Transverse colon (tissue), 4 donors: Measurements from ENCODE around the gene HMMR. TPM values are rescaled to one million over a fixed set of nuclear protein-coding genes. Genes with fewer than 3 reads are reported as not detected.

Experiments
- DNase-seq: peaks from one replicate; pipeline ENCODE4 v3.0.0-alpha.2; 2019
- H3K27ac ChIP-seq, 4 donors: fragments of 200-600 bp; sonication (generic); 2 replicates each; pipeline ENCODE4 v1.5.1; 2016 to 2018; ENCODE audit warnings: inconsistent platforms in 4 of 4
- H3K27me3 ChIP-seq: fragments of 200-600 bp; sonication (generic); 2 replicates; pipeline ENCODE4 v1.5.1; 2017; ENCODE audit warnings: inconsistent platforms
- H3K36me3 ChIP-seq, 4 donors: fragments of 200-600 bp; sonication (generic); 2 replicates each; pipeline ENCODE4 v1.5.1; 2017 to 2019; ENCODE audit warnings: inconsistent platforms in 4 of 4
- H3K4me1 ChIP-seq, 4 donors: fragments of 200-600 bp; sonication (generic); 2 replicates each; pipeline ENCODE4 v1.5.1; 2017 to 2020; ENCODE audit warnings: inconsistent platforms in 4 of 4
- H3K4me3 ChIP-seq, 4 donors: fragments of 200-600 bp; sonication (generic); 1 replicate in 1 of 4; 2 replicates in 3 of 4; pipeline versions ENCODE4 v1.5.1 to v1.6.1; 2017 to 2019; ENCODE audit warnings: inconsistent platforms in 4 of 4
- H3K9me3 ChIP-seq, 2 donors: fragments of 200-600 bp; sonication (generic); 2 replicates each; pipeline ENCODE4 v1.5.1; 2017 to 2019; ENCODE audit warnings: inconsistent platforms in 2 of 2
- EP300 ChIP-seq: sonication (generic); formaldehyde crosslinking; IDR thresholded peaks from one replicate; pipeline ENCODE4 v1.6.1; 2017; ENCODE audit warnings: antibody characterized with exemption, low read depth
- POLR2A ChIP-seq: fragments of 450-650 bp; IDR thresholded peaks from one replicate; pipeline ENCODE4 v1.6.1; 2016; ENCODE audit warnings: antibody characterized with exemption, mild to moderate bottlenecking, moderate library complexity
- POLR2AphosphoS5 ChIP-seq, 3 donors: sonication (generic); formaldehyde crosslinking; IDR thresholded peaks; one replicate each; pipeline ENCODE4 v1.6.1; 2016; ENCODE audit warnings: antibody characterized with exemption in 3 of 3
- WGBS, 2 donors: methylation state at CpG; one replicate each; pipeline ENCODE4 v1.1.5; 2018; ENCODE audit warnings: low coverage in 1 of 2; 5-methylcytosine and 5-hydroxymethylcytosine counted together
- in situ Hi-C, 4 donors: fragments of 200-750 bp; cut with MboI; loops; one replicate each; pipeline versions ENCODE4 v1.15.0 to v1.15.1; 2017; ENCODE audit warnings: low sequenced_read_pairs in 3 of 4, low pct_ligation_motif_present in 1 of 4, low pct_unique_long_range_greater_than_20kb in 1 of 4
- intact Hi-C: fragments of 100-400 bp; cut with DNase I; formaldehyde crosslinking; loops from one replicate; pipeline ENCODE4 v1.15.1; 2023; ENCODE audit warnings: low total_unique reads
- total RNA-seq, 4 donors: library from RNA; depleted of rRNA; stranded (reverse); fragments of >200 nt; gene quantifications; one replicate each; pipeline ENCODE4 v1.1.0, GENCODE V29; 2016
- TF ChIP-seq, protein P1 (sequence below), 5 experiments: fragments of 200-600 bp in 3 of 5; fragments of 450-650 bp in 2 of 5; sonication (generic) in 3 of 5; IDR thresholded peaks; 1 replicate in 2 of 5; 2 replicates in 3 of 5; pipeline ENCODE4 v1.5.1; 2016 to 2017; ENCODE audit warnings: antibody characterized with exemption in 5 of 5, inconsistent platforms in 3 of 5, mild to moderate bottlenecking in 2 of 5, moderate library complexity in 1 of 5

The HMMR gene
- total RNA-seq, 4 donors from 2014 or later: 1.6 to 5.7 (median 1.9) TPM; not detected in 1

GRCh38 chr5:163496286-163496685 is 35.9 kb downstream of the HMMR start:
- no peak overlapping the region for H3K27ac ChIP-seq
- DNase-seq: no peak
- TF ChIP-seq, protein P1, sequence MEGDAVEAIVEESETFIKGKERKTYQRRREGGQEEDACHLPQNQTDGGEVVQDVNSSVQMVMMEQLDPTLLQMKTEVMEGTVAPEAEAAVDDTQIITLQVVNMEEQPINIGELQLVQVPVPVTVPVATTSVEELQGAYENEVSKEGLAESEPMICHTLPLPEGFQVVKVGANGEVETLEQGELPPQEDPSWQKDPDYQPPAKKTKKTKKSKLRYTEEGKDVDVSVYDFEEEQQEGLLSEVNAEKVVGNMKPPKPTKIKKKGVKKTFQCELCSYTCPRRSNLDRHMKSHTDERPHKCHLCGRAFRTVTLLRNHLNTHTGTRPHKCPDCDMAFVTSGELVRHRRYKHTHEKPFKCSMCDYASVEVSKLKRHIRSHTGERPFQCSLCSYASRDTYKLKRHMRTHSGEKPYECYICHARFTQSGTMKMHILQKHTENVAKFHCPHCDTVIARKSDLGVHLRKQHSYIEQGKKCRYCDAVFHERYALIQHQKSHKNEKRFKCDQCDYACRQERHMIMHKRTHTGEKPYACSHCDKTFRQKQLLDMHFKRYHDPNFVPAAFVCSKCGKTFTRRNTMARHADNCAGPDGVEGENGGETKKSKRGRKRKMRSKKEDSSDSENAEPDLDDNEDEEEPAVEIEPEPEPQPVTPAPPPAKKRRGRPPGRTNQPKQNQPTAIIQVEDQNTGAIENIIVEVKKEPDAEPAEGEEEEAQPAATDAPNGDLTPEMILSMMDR (IDR thresholded peaks at IDR 0.05): no peak
- TF ChIP-seq EP300: no peak
- no peak for TF ChIP-seq POLR2AphosphoS5 (IDR thresholded peaks at IDR 0.05)
- no peak for TF ChIP-seq POLR2A
- no peaks in the 10 kb centered on the region for H3K4me1 ChIP-seq
- H3K9me3 ChIP-seq: no peaks in the 10 kb centered on the region
- in situ Hi-C loops (no loop called here), intact Hi-C loops (no loop called here)
- WGBS, 2 donors: 92 to 96% methylated on average over 1 of the region's 1 CpG
- H3K36me3 ChIP-seq: no peaks in the 10 kb centered on the region
- H3K27me3 ChIP-seq: no peaks in the 10 kb centered on the region
- H3K4me3 ChIP-seq: no peak overlapping the region

DNA sequence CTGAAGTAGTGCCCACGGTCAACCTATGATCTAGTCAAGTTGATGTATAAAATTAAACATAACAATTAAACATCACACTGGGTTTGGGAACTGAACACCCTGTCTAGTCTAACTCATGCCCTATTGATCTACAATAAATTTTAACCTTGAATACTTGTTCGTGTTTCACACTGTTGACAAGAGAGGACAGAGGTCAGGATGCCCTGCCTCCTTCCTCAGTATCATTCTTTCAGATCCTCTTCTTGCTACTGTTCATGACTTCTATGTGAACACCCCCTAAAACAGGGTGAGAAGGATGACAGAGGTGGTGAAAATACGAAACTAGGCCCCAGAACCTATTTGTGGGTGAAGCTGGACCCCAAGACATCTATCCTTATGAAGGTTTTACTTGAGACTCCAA is 36.9 kb downstream of the HMMR start:
- in situ Hi-C loops: no loop called here
- H3K27me3 ChIP-seq: no peaks in the 10 kb centered on the region
- H3K4me1 ChIP-seq: peaks cover 0 to under 1% (median under 1%) of the 10 kb centered on the region in 4 donors
- TF ChIP-seq, protein P1 (IDR thresholded peaks at IDR 0.05): no peak
- no peak for TF ChIP-seq EP300
- TF ChIP-seq POLR2A: no peak
- TF ChIP-seq POLR2AphosphoS5 (IDR thresholded peaks at IDR 0.05): no peak
- DNase-seq: no peak
- H3K36me3 ChIP-seq: no peaks in the 10 kb centered on the region
- intact Hi-C loops: no loop called here
- 79 to 84% methylated on average over 3 of the region's 3 CpGs for whole genome bisulfite sequencing, 2 donors
- H3K9me3 ChIP-seq: no peaks in the 10 kb centered on the region
- H3K27ac ChIP-seq: no peak overlapping the region
- H3K4me3 ChIP-seq: no peak overlapping the region

DNA sequence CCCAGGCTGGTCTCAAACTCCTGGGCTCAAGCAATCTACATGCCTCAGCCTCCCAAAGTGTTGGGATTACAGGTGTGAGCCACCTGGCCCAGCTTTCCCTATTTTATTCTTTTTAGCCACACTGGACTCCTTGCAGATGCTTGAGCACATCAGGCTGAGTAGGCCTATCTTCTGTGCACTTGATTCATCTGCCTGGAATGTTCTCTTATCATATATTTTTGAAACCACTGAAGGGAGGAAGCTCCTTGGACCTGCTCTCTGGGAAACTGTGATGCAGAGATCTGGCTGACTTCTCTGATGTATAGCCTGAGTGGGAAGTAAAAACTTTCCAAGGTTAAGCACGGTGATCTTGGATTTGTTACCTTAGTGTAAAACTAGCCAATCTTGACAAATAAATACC is 38.5 kb downstream of the HMMR start:
- DNase-seq: no peak

DNA sequence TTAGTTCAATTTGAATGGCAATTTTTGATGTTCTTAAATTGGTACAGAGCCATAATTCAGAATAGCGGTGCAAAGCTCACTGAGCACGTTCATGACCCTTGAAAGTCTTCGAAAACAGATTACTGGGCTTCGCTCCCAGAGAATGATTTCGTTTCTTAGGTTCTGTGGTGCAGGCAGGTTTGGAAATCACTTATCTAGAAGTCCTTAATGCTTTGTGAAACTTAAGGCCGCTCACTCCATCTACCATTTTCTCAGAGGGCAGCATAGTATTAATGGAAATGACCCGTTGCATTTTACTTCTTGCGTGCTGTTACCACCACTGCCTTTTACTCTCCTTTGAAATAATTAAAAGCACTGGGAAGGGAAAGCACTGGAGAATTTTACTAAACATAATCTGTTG is 42.1 kb downstream of the HMMR start:
- peak overlapping the region in 3 of 4 donors; percentile 84 to 98 (median 88) for H3K4me3 ChIP-seq
- H3K36me3 ChIP-seq: no peaks in the 10 kb centered on the region
- no peak for TF ChIP-seq EP300
- no peak for TF ChIP-seq POLR2AphosphoS5 (IDR thresholded peaks at IDR 0.05)
- no peak for TF ChIP-seq POLR2A
- TF ChIP-seq, protein P1 (IDR thresholded peaks at IDR 0.05): no peak
- no peaks in the 10 kb centered on the region for H3K27me3 ChIP-seq
- in situ Hi-C loops: loop anchor here in 1 of 4 donors (10.0 kb wide), 1 partner anchor 48 kb away; no protein-coding TSS in a partner anchor
- 75 to 85% methylated on average over 6 to 8 of the region's 8 CpGs for WGBS, 2 donors
- no peak for DNase-seq
- peaks cover 6 to 31% (median 14%) of the 10 kb centered on the region in 4 donors for H3K4me1 ChIP-seq
- H3K27ac ChIP-seq: peak overlapping the region; percentile 99 to 100 (median 99)
- no peaks in the 10 kb centered on the region for H3K9me3 ChIP-seq
- intact Hi-C loops: no loop called here

More for the DNA sequence above, 38.5 kb downstream of the HMMR start:
- no peak overlapping the region for H3K27ac ChIP-seq
- H3K4me3 ChIP-seq: no peak overlapping the region
- H3K36me3 ChIP-seq: no peaks in the 10 kb centered on the region
- H3K27me3 ChIP-seq: no peaks in the 10 kb centered on the region
- TF ChIP-seq EP300 (no peak), POLR2A (no peak), POLR2AphosphoS5 (IDR thresholded peaks at IDR 0.05) (no peak)
- TF ChIP-seq, protein P1 (IDR thresholded peaks at IDR 0.05): no peak
- intact Hi-C loops (no loop called here), in situ Hi-C loops (no loop called here)
- WGBS, 2 donors: 90 to 100% methylated on average over 1 of the region's 1 CpG
- no peaks in the 10 kb centered on the region for H3K9me3 ChIP-seq
- peaks cover 0 to 9% (median 6%) of the 10 kb centered on the region in 4 donors for H3K4me1 ChIP-seq
